GM21717 (cell line): ENCODE results near the gene IGF2BP1.
"Not testable (repeated sequence)": the region's sequence is repeated elsewhere in the genome, so short reads cannot be mapped to it uniquely, and the experiment has no call there.

Source experiments
- ATAC-seq: cut with Tn5 transposase; IDR thresholded peaks from one replicate; pipeline ENCODE4 v1.9.1; 2021; ENCODE audit warnings: mild to moderate bottlenecking, moderate library complexity; ENCODE audit not compliant: unreplicated experiment

The IGF2BP1 gene

DNA sequence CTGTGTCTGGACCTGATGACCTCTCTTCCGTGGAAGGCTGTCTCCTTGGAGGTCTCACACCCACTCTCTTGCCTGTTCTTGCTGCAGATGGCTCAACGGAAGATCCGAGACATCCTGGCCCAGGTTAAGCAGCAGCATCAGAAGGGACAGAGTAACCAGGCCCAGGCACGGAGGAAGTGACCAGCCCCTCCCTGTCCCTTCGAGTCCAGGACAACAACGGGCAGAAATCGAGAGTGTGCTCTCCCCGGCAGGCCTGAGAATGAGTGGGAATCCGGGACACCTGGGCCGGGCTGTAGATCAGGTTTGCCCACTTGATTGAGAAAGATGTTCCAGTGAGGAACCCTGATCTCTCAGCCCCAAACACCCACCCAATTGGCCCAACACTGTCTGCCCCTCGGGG lies 52.1 kb downstream of the IGF2BP1 start:
- no peak for ATAC-seq

DNA sequence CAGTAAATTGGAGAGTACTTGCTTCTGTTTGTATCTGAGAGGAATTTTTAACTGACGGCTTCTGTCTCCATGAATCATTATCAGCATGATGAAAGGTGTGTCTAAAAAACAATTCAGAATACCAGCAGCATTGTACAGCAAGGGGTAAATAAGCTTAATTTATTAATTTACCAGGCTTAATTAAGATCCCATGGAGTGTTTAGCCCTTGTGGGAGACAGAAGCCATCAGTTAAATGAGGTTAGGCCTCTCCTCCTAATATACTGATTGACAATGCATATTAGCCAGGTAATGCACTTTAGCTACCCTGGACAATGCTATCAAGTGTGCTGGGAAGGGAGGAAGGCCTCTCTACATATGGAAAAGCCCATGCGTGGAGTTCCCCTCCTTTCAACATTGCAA lies 53.4 kb downstream of the IGF2BP1 start:
- ATAC-seq: no peak

DNA sequence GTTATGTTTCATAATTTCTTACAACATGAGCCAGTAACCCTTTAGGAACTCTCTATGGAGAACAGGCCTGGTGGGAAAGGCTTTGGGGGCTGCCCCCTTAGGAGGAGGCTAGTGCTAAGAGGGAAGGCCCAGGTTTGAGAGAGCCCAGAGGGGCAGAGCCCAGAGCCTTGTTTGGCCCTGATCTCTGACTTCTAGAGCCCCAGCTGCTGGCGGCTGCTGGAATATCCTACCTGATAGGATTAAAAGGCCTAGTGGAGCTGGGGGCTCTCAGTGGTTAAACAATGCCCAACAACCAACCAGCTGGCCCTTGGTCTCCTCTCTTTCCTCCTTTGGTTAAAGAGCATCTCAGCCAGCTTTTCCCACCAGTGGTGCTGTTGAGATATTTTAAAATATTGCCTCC lies 54.1 kb downstream of the IGF2BP1 start:
- no peak for ATAC-seq

DNA sequence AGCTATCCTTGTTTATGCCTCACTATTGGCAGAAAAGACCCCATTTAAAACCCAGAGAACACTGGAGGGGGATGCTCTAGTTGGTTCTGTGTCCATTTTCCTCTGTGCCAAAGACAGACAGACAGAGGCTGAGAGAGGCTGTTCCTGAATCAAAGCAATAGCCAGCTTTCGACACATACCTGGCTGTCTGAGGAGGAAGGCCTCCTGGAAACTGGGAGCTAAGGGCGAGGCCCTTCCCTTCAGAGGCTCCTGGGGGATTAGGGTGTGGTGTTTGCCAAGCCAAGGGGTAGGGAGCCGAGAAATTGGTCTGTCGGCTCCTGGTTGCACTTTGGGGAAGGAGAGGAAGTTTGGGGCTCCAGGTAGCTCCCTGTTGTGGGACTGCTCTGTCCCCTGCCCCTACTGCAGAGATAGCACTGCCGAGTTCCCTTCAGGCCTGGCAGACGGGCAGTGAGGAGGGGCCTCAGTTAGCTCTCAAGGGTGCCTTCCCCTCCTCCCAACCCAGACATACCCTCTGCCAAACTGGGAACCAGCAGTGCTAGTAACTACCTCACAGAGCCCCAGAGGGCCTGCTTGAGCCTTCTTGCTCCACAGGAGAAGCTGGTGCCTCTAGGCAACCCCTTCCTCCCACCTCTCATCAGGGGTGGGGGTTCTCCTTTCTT lies 56.1 kb downstream of the IGF2BP1 start:
- ATAC-seq: no peak

DNA sequence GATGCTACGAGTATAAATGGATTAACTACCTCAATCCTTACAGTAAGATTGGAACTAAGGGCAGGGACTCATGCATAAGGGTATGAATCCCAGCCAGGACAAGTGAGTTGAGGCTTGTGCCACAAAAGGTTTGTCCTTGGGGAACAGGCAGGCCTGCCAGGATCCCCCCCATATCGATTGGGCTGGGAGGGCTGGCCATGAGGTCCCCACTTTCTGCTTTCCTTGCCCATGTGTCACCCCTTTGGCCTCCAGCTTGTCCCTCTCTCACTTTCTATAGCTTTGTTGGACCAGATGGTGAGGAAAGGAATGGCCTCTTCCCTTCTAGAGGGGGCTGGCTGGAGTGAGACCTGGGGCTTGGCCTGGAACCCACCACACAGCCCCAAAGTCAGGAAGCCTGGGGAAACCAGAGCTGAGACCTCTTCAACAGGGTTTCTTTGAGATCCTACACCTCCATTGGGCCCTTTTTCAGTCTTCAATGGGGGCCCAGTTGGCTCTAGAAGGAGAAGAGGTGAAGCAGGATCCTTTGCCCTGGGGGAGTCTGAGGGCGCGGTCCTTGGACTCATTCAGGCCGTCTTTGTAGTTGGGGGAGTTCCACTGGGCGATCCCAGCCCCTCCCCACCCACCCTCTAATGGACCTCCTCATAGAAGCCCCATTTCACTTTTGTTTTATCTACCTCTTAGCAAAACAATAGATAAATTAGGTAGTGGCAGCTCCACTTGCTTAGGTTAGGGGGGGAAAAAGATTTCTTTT lies 57.3 kb downstream of the IGF2BP1 start:
- ATAC-seq: no peak

DNA sequence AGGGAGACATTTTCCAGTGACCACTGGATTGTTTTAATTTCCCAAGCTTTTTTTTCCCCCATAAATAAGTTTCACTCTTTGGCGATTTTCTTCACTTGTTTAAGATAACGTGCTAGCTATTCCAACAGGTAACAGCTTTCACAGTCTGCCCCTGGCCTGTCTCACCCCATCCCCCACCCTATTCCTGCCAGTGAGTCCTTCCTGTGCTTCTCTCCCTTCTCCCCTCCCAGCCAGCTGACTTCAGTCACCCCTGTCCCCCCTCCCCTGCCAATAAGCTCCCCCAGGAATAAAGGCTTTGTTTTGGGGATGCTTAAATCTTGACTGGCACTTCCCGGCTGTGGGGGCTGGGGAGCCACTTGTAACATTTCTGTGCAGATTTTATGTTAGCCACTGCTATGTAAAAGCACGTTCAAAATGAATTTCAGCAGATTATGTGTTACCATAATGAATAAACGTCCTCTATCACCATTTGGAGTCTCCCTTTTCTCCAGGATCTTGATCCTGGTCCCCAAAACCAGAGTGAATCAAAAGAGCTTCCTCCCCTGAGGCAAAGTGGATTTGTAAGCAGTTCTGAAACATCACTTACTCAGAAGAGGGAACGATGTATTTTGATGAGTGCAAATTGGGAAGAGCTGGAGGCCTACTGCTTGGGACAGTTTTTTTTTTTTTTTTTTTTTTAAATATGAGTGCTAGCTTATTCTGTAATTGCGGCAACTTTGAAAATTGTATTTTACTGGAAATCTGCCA lies 58.2 kb downstream of the IGF2BP1 start:
- ATAC-seq: no peak

DNA sequence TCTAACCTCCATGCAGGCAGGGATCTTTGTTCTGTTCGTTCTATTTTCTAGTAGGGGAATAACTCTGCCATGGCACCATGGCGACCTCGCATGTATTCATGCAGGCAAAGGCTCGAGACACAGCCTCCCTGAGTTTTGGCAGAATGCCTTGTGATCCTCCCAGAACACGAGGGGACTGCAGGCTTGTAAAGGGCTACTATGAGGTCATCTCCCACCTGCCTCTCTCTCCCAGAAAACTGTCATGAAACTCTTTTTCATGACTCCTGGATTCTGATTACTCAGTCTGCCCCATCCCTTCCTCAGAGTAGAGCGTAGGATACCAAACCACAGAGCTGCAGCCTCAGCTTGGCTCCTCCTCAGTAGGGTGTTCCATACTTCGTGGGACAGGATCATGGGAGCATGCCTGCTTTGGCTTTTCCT lies 64.3 kb downstream of the IGF2BP1 start:
- ATAC-seq: no peak

DNA sequence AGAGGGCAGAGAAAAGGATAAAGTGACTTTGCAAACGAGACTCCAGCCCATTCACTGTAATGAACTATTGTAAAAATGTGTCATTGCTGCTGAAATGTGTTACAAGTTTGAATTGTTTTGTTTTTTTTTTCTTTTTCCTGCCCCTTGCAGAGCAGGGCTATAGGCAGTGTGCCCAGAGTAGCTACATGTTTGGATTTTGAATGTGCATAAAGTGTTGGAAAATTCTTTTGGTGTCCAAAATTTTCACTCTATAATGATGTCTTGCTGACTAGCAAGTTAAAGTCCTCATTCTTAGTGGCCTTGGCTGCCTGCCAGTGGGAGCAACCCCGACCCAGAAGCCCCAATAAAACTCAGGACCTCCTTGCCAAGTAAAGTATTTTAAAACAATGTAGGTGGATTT lies 66.5 kb downstream of the IGF2BP1 start:
- ATAC-seq: no peak

DNA sequence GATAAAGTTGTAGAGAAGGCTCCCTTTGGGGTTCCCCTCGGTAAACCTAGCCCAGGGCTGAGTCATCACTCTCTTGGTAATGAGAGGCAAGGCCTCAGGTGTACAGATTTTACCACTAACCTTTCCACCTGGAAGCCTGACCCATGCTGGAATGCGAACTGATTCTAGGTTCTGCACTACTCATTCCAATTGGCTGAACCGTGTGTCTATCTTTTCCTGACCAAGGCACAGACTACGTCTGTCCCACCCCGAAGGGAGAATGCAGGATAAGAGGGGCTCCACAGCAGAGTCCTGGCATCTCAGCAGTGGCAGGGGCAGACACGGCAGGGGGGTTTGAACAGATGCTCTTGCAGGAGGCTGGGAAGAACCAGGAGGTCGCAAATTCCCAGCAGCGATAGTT lies 70.0 kb downstream of the IGF2BP1 start:
- no peak for ATAC-seq

DNA sequence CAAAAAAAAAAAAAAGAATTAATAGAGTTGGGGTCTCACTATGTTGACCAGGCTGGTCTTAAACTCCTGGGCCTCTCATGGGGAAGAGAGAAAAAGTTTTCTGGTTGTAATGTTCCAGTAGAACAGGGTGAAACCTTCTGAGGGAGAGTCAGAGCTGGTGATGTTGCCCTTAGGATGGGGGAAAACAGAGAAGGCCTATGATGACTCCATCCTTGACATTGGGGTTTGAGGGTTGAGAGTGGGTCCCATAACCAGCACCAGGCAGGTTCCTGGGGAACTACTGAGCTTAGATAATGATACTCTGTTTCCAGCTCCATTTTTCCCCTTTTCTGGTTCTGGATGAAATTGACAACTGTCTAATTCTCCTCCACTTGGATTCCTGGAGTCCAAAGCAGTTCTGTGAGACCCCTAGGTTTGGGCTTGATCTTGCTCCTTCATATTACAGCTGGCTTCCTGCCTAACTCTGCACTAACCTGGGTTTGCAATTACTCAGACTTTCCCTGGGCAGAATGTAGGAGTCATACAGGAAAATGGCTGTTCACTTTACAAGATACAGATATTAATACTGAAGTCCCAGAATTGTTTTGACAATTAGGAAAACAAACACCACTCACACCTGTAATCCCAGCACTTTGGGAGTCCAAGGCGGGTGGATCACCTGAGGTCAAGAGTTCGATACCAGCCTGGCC lies 72.5 kb downstream of the IGF2BP1 start:
- ATAC-seq: no peak

DNA sequence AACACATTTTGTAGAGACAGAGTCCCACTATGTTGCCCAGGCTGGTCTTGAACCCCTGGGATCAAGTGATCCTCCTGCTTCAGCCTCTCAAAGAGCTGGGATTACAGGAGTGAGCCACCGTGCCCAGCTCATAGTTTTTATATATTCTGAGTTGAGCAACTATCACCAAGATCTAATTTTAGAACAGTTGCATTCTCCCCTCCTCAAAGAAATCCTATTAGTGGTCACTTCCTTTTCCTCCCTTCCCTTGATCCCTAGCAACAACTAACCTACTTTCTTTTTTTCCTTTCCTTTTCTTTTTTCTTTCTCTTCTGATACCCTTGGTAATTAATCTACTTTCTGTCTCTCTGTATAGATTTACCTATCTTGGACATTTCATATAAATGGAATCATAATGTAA lies 73.9 kb downstream of the IGF2BP1 start:
- ATAC-seq: no peak

DNA sequence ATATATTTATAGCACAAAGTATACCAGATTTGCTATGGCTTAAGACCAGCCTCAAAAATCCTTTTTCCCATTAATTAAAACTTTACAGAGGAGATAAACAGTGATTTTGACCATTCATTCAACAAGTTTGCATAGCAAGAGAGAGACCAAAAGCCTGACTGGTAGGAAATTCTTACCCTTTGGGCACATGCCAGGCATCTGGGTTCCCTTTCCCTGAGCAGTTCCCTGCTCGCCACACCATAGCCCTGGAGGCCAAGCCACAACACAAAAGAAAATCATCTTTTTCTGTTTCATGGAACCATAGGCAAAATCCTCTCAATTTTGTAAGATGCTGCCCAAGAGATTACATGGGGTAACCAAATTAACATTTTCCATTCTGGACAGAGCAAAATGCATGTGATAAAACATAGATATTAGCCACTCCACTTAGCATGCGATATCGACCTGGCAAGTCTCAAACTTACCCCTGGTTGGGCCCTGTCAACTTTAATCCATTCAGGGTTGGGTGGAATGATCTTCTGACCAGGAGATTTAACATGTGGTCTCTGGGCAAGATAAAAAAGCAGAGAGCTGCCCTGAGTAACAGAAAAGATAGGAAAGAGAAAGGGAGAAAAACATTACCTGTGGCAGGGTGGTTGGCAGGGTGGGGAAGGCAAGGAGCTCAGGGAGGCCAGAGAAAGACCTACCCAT lies 77.8 kb downstream of the IGF2BP1 start:
- ATAC-seq: no peak

DNA sequence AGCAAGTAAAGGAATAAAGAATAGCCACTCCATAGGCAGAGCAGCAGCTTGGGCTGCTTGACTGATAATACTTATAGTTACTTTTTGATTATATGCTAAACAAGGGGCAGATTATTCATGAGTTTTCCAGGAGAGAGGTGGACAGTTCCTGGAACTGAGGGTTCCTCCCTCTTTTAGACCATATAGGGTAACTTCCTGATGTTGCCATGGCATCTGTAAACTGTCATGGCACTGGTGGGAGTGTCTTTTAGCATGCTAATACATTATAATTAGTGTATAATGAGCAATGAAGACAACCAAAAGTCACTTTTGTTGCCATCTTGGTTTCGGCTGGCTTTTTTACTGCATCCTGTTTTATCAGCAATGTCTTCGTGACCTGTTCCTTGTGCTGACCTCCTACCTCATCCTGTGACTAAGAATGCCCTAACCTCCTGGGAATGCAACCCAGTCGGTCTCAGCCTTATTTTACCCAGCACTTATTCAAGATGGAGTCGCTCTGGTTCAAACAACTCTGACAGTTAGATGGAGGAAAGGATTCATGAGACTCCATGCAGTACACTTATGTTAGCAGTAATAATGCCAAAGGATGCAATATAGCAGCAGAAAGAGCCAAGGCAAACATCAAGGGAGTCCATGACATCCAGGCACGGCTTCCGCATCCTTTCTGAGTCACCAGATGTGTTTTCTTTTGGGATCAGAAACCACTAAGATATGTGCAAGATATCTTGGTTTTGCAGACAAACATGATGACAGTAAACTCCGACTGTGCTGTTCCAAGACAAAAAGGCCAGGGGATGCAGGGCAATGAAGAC lies 79.6 kb downstream of the IGF2BP1 start:
- ATAC-seq: no peak

DNA sequence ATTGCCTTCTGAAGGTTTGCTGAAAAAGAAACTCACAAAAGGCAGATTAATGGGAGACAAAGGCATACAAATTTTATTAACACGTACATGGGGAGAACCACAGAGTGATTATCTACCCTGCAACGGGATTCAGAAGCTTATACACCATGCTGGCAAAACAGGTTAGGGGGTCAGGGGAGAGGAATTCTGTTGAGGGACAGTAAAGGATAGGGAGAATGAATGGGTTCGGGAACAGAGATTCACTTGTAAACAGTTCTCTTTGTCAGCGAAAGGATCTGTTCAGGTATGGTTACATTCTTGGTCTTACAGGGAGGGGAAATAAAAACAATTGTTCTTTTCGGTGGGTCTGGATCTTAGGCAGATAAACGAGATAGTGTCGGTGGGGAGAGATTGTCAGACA lies 81.1 kb downstream of the IGF2BP1 start:
- ATAC-seq: no peak

DNA sequence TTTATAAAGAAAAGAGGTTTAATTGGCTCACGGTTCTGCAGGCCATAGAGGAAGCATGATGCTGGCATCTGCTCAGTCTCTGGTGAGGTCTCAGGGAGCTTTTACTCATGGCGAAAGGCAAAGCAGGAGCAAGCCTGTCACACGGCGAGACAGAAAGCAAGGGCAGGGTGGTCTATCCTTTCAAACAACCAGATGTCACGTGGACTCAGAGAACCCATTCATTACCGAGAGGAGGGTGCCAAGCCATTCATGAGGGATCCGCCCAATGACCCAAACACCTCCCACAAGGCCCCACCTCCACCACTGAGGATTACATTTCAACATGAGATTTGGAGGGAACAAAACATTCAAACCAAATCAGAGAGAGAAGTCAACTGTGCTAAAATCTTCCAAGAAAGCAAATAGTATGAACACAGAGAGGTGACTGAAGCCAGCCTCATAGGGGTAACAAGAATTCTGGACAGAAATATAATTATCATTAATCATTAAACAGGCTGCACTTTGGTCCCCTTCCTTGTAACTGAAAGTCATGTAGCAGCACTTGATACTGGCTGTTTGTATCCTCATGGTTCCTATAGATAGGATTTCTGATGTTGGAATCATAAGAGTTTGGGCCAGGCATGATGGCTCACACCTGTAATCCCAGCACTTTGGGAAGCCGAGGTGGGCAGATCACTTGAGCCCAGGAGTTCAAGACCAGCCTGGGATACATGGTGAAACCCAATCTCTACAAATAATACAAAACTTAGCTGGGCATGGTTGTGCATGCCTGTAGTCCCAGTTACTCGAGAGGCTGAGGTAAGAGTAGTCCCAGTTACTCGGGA lies 82.9 kb downstream of the IGF2BP1 start:
- no peak for ATAC-seq

DNA sequence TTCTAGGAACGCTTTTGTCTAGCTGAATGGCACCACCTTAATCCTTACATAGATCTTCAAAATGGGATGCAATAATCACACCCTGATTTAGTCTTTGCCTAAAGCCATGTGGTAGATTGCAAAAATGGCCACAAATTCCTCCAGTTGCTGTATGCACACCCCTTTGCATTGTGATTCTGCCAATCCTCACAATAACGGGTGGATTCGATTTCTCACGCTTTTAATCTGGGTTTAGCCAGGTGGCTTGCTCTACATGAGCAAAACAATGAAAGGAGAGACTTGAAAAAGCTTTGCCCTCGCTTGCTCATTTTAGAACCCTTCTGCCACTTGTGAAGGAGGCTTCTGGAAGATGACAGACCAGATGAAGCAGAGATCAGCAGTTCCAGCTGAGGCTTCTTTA lies 85.0 kb downstream of the IGF2BP1 start:
- no peak for ATAC-seq

DNA sequence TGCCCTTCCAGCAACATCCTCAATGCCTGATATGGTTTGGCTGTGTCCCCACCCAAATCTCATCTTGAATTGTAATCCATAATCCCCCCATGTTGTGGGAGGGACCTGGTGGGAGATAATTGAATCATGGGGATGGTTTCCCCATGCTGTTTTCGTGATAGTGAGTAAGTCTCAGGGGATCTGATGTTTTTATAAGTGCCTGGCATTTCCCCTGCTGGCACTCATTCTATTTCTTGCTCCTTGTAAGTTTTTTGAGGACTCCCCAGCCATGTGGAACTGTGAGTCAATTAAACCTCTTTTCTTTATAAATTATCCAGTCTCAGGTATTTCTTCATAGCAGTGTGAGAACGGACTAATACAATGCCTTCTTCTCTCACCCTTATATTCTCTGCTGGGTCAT lies 87.9 kb downstream of the IGF2BP1 start:
- ATAC-seq: not testable (repeated sequence)

DNA sequence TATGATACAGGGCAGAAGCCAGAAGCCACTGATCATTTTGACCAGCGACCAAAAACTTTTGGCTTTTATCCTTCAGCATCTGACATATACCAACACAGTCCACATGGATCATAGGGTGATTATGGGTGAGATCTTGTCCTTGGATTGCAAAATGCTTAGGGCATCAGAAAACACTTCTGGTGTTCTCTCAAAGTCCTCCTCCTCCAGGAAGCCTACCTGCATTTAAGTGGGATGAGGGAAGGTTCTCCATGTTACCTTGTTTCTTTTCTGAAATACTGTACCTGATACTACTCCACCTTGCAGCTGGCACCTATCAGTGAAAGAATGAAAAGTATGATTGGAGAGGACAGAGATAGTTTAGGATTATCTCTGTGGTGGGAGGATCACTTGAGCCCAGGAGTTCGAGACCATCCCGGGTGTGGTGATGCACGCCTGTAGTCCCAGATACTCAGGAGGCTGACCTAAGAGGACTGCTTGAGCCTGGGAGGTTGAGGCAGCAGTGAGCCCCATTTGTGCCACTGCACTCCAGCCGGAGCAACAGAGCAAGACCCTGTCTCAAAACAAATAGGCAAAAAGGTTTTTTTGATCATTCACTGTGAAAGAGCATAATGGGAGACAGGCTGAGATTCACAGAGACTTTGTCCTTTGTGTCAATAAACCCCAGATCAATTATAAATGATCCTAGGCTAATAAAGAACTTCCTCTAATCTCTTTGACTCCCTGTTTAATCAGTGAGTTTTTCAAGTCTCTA lies 88.6 kb downstream of the IGF2BP1 start:
- no peak for ATAC-seq

DNA sequence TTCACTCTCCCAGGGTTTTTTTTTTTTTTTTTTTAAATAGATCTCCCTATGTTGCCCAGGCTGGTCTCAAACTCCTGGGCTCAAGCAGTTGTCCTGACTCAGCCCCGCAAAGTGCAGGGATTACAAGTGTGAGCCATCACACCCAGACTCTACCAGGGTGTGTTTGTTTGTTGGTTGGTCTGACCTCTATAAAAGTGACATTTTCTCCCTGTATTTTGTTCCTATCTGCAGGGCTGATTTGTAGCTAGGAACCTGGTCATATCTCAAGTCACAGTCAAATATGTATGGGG lies 89.1 kb downstream of the IGF2BP1 start:
- ATAC-seq: no peak
